ENCODE results near the gene DBF4B.

GRCh38 chr17:44775838-44776621, 67.6 kb downstream of the DBF4B start:
- TF ChIP-seq EZH2 (IDR thresholded peaks at IDR 0.05; ENCODE audit: low read length, missing control alignments), result no peak
- no peak for TF ChIP-seq CTCF (conservative IDR thresholded peaks at IDR 0.05 in 1 of 2, IDR thresholded peaks at IDR 0.05 in 1 of 2; ENCODE audit: low read depth in 1 of 2, low read length in 2 of 2)

Measured in fibroblast of lung (primary cell).